Activated naive CD4-positive, alpha-beta T cell treated with anti-CD3 and anti-CD28 coated beads for 36 hours (primary cell): ENCODE data around the gene INTS14. TPM values are rescaled to one million over a fixed set of nuclear protein-coding genes. Genes with fewer than 3 reads are reported as not detected.
A peak's percentile ranks its signal among the peaks of the same experiment; 100 is the strongest.

Experiments used
- CTCF ChIA-PET: fragments of 350-600 bp; sonication (Branson Sonifier 250); formaldehyde crosslinking; loops from one replicate; lab custom pipeline; 2021; ENCODE audit warnings: antibody characterized with exemption; lab: Charles Lee
- DNase-seq: peaks from one replicate; pipeline ENCODE4 v3.0.0-alpha.2; 2020
- H3K27ac Mint-ChIP-seq: one replicate; pipeline ENCODE4 v1.8.0; 2021; ENCODE audit warnings: mild to moderate bottlenecking, mixed read lengths
- H3K27me3 Mint-ChIP-seq: one replicate; pipeline ENCODE4 v1.8.0; 2021; ENCODE audit warnings: low read depth, mixed read lengths
- H3K36me3 Mint-ChIP-seq: one replicate; pipeline ENCODE4 v1.8.0; 2021; ENCODE audit warnings: low read depth, mixed read lengths
- H3K4me1 Mint-ChIP-seq: one replicate; pipeline ENCODE4 v1.8.0; 2021; ENCODE audit warnings: low read depth, mixed read lengths
- H3K4me3 Mint-ChIP-seq: one replicate; pipeline ENCODE4 v1.8.0; 2021; ENCODE audit warnings: mild to moderate bottlenecking, moderate library complexity, mixed read lengths
- H3K9me3 Mint-ChIP-seq: one replicate; pipeline ENCODE4 v1.8.0; 2021; ENCODE audit warnings: mixed read lengths
- intact Hi-C: fragments of 100-400 bp; cut with micrococcal nuclease; formaldehyde crosslinking; loops from one replicate; pipeline ENCODE4 v1.15.1; 2023
- total RNA-seq, 2 experiments: library from RNA; stranded (reverse); gene quantifications; one replicate each; pipeline ENCODE4 v1.2.3, GENCODE V29; 2021

INTS14 gene
- total RNA-seq, 2 experiments from 2014 or later: 41.2 to 43.4 TPM

- Mint-ChIP-seq H3K9me3 (no peaks in the 10 kb centered on the region), H3K36me3 (no peaks in the 10 kb centered on the region), H3K4me1 (no peaks in the 10 kb centered on the region), H3K27me3 (no peaks in the 10 kb centered on the region), H3K4me3 (no peak overlapping the region), H3K27ac (no peak overlapping the region)
- intact Hi-C loops: no loop called here
- no peak for DNase-seq
- CTCF ChIA-PET: interaction anchor here (0.7 kb wide), 1 partner anchor 8 kb away, joined by 3 read pairs; no protein-coding TSS in a partner anchor
Observed at GRCh38 chr15:65644282-65644681, 33.4 kb upstream of the INTS14 start.

DNA sequence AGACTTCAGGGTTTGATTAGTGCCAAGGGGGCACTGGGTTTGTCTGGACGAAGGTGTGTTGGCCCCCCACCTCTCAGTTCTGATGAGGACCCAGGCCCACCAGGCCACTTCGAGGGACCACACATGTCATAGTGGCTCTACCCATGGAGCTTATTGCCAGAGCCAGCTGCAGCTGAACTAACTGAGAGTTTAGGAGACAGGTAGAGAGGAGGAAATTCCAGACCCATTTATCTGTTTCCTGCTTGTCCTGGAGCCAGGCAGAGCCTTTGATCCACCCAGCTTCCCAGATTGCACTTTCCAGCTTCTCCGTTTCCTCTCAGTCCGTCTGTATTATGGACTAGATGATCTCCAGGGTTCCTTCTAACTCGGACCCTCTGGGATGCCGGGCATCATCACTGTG, 31.7 kb upstream of the INTS14 start:
- Mint-ChIP-seq H3K27me3 (no peaks in the 10 kb centered on the region), H3K27ac (no peak overlapping the region)

DNA sequence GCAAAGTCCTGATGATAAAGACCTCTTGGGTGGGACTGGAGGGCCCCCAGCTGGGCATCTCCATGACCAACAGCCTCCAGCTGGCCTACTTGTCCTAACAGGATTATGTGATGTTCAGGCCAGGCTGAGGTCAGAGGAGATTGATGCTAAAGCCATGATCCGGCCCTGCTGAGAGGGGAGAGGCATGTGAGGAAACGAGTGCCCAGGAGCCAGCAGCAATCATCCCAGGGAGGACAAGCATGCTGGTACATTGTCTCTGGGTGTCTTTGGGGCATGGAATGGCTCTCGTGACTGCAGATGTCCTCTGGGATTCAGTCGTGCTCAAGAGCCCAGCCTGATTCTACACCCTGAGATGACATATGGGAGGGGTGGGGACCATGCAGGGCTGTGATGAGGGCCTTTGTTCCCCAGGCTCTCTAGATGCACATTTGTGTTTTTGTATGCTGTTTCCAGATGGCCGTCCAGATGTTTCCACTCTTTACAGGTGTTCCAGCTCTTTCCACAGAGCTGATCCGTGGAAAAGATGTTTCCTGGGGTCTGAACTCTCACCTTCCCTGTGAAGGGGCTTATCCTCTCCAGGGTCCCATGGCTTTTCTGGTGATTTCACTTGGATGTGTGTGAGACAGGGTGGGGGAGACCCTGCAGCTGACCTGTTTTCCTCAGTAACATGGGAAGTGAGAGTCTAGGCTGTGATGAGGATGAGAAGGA, 31.0 kb upstream of the INTS14 start:
- Mint-ChIP-seq H3K27ac (no peak overlapping the region), H3K9me3 (no peaks in the 10 kb centered on the region), H3K36me3 (no peaks in the 10 kb centered on the region), H3K27me3 (no peaks in the 10 kb centered on the region), H3K4me1 (peaks cover 8% of the 10 kb centered on the region), H3K4me3 (no peak overlapping the region)
- intact Hi-C loops: no loop called here
- no peak for DNase-seq
- CTCF ChIA-PET: interaction anchor here (1.4 to 1.5 kb wide), 2 partner anchors 11 to 215 kb away, joined by 4 to 5 read pairs; no protein-coding TSS in a partner anchor

More for the DNA sequence above, 31.7 kb upstream of the INTS14 start:
- intact Hi-C loops: no loop called here
- no peak for DNase-seq
- H3K36me3 Mint-ChIP-seq: no peaks in the 10 kb centered on the region
- no peaks in the 10 kb centered on the region for H3K9me3 Mint-ChIP-seq
- peaks cover 8% of the 10 kb centered on the region for H3K4me1 Mint-ChIP-seq
- CTCF ChIA-PET: interaction anchor here (1.0 to 1.4 kb wide), 2 partner anchors 11 to 190 kb away, joined by 3 to 4 read pairs; no protein-coding TSS in a partner anchor
- no peak overlapping the region for H3K4me3 Mint-ChIP-seq

DNA sequence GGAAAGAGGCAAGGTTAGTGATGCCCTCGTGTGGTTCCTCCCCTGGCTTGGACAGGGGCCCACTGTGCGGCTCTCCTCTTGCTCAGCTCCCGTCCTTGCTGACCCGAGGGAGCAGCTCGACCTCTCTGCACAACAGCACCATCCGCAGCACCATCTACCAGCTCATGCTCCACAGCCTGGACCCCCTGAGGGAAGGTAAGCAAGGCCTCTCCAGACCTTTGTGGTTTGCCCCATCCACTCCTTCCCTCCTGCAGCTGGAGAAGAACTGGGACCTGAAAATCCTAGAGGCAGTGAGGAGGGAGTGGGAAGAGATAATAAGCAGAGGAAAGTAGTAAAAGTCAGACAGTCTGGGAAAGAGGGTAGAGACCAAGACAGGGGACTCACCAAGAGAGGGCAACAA, 28.6 kb upstream of the INTS14 start:
- no peaks in the 10 kb centered on the region for H3K36me3 Mint-ChIP-seq
- DNase-seq: no peak
- H3K27me3 Mint-ChIP-seq: no peaks in the 10 kb centered on the region
- peaks cover 8% of the 10 kb centered on the region for H3K4me1 Mint-ChIP-seq
- CTCF ChIA-PET: interaction anchor here (0.8 to 3.9 kb wide), 7 partner anchors 9 to 223 kb away, joined by 3 to 43 read pairs (median 10); no protein-coding TSS in a partner anchor
- H3K9me3 Mint-ChIP-seq: no peaks in the 10 kb centered on the region
- H3K27ac Mint-ChIP-seq: no peak overlapping the region
- H3K4me3 Mint-ChIP-seq: no peak overlapping the region
- intact Hi-C loops: loop anchor here (1.0 kb wide), 1 partner anchor 552 kb away; no protein-coding TSS in a partner anchor

GRCh38 chr15:65638681-65639089, 27.8 kb upstream of the INTS14 start:
- Mint-ChIP-seq H3K36me3 (no peaks in the 10 kb centered on the region), H3K27ac (no peak overlapping the region), H3K9me3 (no peaks in the 10 kb centered on the region), H3K4me1 (peaks cover 8% of the 10 kb centered on the region), H3K4me3 (no peak overlapping the region), H3K27me3 (no peaks in the 10 kb centered on the region)
- peak; percentile 53 for DNase-seq
- CTCF ChIA-PET: interaction anchor here (0.6 to 3.9 kb wide), 18 partner anchors 10 to 619 kb away, joined by 3 to 43 read pairs (median 4); partner anchors contain the start of gene RAB11A
- intact Hi-C loops: loop anchor here (1.0 kb wide), 3 partner anchors 191 to 553 kb away; no protein-coding TSS in a partner anchor

DNA sequence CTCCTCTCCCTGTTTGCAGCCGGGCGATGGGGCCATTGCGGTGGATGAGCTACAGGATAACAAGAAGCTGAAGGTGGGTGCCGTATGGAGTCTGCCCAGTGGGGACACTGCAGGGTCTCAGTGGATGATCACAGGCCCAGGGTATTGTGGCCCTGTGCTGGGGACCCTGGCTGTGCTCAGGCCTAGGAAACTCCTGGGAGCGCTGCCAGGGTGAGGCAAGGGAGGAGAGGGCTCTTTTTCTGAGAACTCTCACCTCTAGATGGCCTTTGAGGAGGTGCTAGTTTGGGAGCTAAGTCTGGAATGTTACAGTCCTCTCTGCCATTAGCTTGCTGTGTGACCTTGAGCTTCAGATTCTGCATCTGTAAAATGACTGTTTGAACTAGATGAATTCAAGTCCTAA, 27.2 kb upstream of the INTS14 start:
- Mint-ChIP-seq H3K4me1 (peaks cover 8% of the 10 kb centered on the region), H3K9me3 (no peaks in the 10 kb centered on the region), H3K27ac (no peak overlapping the region), H3K4me3 (no peak overlapping the region), H3K27me3 (no peaks in the 10 kb centered on the region), H3K36me3 (no peaks in the 10 kb centered on the region)
- CTCF ChIA-PET: interaction anchor here (0.6 to 3.9 kb wide), 20 partner anchors 9 to 619 kb away, joined by 3 to 43 read pairs (median 4); partner anchors contain the start of genes RAB11A and SLC24A1
- no peak for DNase-seq
- intact Hi-C loops: loop anchor here (1.0 kb wide), 2 partner anchors 191 to 219 kb away; no protein-coding TSS in a partner anchor

GRCh38 chr15:65634356-65634755, 23.4 kb upstream of the INTS14 start:
- no peak for DNase-seq
- Mint-ChIP-seq H3K27ac (no peak overlapping the region), H3K4me3 (no peak overlapping the region), H3K27me3 (no peaks in the 10 kb centered on the region), H3K9me3 (no peaks in the 10 kb centered on the region), H3K4me1 (peaks cover 13% of the 10 kb centered on the region), H3K36me3 (no peaks in the 10 kb centered on the region)
- intact Hi-C loops: no loop called here
- CTCF ChIA-PET: interaction anchor here (0.6 to 0.8 kb wide), 2 partner anchors 228 to 488 kb away, joined by 3 to 8 read pairs; no protein-coding TSS in a partner anchor

DNA sequence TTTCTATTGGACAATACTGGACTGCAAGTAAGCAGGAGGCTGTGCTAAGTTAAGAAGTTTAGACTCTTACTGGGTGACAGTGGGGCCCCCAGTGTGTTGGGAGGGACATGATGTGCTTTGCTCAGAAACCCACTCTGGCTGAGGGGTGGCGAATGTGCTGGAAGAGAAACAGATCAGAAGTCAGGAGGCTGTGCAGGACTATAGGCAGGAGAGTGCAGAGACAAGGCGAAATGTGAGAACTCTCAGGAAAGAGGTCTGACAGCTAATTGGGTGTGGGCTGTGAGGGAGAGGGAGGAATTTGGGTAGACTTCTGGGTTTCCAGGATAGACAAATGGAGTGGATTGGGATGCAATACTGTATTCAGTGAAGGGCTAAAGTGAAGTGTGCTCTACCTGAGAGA, 22.8 kb upstream of the INTS14 start:
- Mint-ChIP-seq H3K27me3 (no peaks in the 10 kb centered on the region), H3K27ac (no peak overlapping the region), H3K4me3 (no peak overlapping the region), H3K36me3 (no peaks in the 10 kb centered on the region), H3K4me1 (peaks cover 10% of the 10 kb centered on the region), H3K9me3 (no peaks in the 10 kb centered on the region)
- CTCF ChIA-PET: no interaction called here
- intact Hi-C loops: no loop called here
- DNase-seq: no peak

- Mint-ChIP-seq H3K4me1 (peaks cover 5% of the 10 kb centered on the region), H3K4me3 (no peak overlapping the region), H3K27me3 (no peaks in the 10 kb centered on the region), H3K9me3 (no peaks in the 10 kb centered on the region), H3K36me3 (no peaks in the 10 kb centered on the region), H3K27ac (no peak overlapping the region)
- CTCF ChIA-PET: interaction anchor here (0.6 to 1.8 kb wide), 2 partner anchors 224 to 654 kb away, joined by 3 to 5 read pairs; no protein-coding TSS in a partner anchor
- no peak for DNase-seq
- intact Hi-C loops: no loop called here
Observed at GRCh38 chr15:65632780-65633375, 21.9 kb upstream of the INTS14 start.

- no peaks in the 10 kb centered on the region for H3K27me3 Mint-ChIP-seq
- no peaks in the 10 kb centered on the region for H3K9me3 Mint-ChIP-seq
- H3K27ac Mint-ChIP-seq: no peak overlapping the region
- H3K4me3 Mint-ChIP-seq: no peak overlapping the region
- H3K4me1 Mint-ChIP-seq: peaks cover 5% of the 10 kb centered on the region
- CTCF ChIA-PET: interaction anchor here (0.6 to 1.8 kb wide), 4 partner anchors 16 to 225 kb away, joined by 3 to 5 read pairs (median 4); no protein-coding TSS in a partner anchor
- H3K36me3 Mint-ChIP-seq: peaks cover 1% of the 10 kb centered on the region
- intact Hi-C loops: no loop called here
- no peak for DNase-seq
Observed at GRCh38 chr15:65631503-65631902, 20.6 kb upstream of the INTS14 start.

GRCh38 chr15:65630760-65631159, 19.8 kb upstream of the INTS14 start:
- no peaks in the 10 kb centered on the region for H3K27me3 Mint-ChIP-seq
- peaks cover 1% of the 10 kb centered on the region for H3K36me3 Mint-ChIP-seq
- no peak for DNase-seq
- intact Hi-C loops: no loop called here
- CTCF ChIA-PET: interaction anchor here (0.6 to 0.7 kb wide), 2 partner anchors 19 to 114 kb away, joined by 3 read pairs; no protein-coding TSS in a partner anchor
- no peak overlapping the region for H3K27ac Mint-ChIP-seq
- no peaks in the 10 kb centered on the region for H3K9me3 Mint-ChIP-seq
- peaks cover 5% of the 10 kb centered on the region for H3K4me1 Mint-ChIP-seq
- no peak overlapping the region for H3K4me3 Mint-ChIP-seq

DNA sequence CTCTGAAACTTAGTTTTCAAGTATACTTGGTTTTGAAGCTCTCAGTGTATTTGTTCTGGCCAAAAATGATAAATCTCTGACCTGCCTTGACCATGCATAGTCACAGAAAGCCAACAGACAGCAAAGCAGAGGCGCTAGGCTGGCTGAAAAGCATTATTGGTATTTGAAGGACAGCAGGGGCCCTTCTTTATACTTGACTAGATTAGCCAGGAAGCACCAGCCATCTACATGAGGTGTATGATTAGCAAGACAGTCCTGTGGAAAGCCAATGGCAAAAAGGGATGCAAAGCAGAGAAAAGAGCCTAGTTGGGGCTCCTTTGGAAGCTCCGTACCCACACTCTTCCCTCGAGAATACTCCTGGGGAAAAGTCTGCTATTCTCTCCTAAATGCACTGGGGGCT, 18.6 kb upstream of the INTS14 start:
- CTCF ChIA-PET: interaction anchor here (1.0 to 1.3 kb wide), 2 partner anchors 9 to 228 kb away, joined by 3 to 6 read pairs; no protein-coding TSS in a partner anchor
- Mint-ChIP-seq H3K4me3 (no peak overlapping the region), H3K27me3 (no peaks in the 10 kb centered on the region), H3K9me3 (no peaks in the 10 kb centered on the region), H3K27ac (no peak overlapping the region), H3K36me3 (peaks cover 1% of the 10 kb centered on the region), H3K4me1 (peaks cover 5% of the 10 kb centered on the region)
- DNase-seq: no peak
- intact Hi-C loops: no loop called here
